Dermis microvascular lymphatic vessel endothelial cell (primary cell): ENCODE measurements around the gene SSTR4. TPM values are rescaled to one million over a fixed set of nuclear protein-coding genes. Genes with fewer than 3 reads are reported as not detected.

Experiments used
- DNase-seq, 2 donors: peaks; one replicate each; pipeline versions ENCODE4 v3.0.0 to v3.0.0-alpha.2; 2010; ENCODE audit warnings: low read depth in 2 of 2
- total RNA-seq: library from RNA; depleted of rRNA; stranded (reverse); fragments of >200 nt; gene quantifications from 2 replicates; pipeline ENCODE4 v1.2.1, GENCODE V29; 2014

Gene SSTR4
- total RNA-seq, 1 donor from 2014 or later: not detected

DNA sequence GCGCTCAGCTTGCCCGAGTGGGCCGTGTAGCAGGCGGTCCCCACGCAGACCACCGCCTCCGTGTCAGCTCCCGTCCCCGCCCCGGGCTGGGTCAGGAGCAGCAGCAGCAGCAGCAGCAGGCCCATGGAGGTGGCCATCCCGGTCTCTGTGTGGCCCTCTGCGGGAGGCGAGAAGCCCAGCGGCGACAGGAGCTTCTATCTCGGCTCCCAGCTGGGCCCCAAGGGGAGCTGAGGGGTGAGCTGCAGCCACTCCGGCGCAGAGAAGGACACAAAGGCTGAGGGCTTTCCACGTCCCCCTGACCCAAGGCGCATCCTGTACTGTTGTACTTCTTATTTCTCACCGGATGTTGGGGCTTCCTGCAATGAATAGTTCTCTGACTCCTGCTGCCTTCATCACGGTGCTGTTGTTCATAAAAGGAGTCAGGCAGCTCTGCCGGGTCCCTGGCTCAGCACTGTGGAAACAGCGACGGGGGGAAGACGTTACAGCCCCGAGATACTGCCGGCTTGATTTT lies 51.0 kb downstream of the SSTR4 start, which contains the start of gene CD93:
TSS of gene CD93 (minus strand) at position 269 of the 511 bp plus-strand sequence. CDS start at position 137, 132 bp downstream.
- peak; percentile 64 to 95 for DNase-seq

DNA sequence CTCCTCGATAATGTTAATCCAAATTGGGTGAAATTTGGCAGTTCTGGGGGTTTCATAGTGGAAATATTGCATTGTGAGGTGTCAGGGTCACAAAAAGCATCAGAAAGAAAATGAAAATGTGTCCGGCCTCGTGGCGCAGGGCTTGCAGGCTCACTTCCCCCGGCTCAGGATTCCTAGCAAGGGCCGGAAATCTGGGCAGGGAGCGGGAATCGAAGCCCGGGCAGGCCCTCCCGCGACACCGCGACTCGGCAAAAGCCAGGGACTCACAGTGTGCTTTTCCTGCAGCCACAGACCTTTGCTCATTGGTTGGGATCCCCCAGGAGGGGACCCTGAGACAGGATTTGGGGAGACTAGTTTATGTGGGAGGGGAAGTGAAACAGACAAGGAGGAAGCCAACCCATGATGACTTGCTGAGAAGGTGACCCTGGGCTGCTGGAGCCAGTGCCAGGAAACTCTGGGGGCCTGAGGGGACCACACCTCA lies 51.9 kb downstream of the SSTR4 start:
- DNase-seq: peak; percentile 80 to 87

DNA sequence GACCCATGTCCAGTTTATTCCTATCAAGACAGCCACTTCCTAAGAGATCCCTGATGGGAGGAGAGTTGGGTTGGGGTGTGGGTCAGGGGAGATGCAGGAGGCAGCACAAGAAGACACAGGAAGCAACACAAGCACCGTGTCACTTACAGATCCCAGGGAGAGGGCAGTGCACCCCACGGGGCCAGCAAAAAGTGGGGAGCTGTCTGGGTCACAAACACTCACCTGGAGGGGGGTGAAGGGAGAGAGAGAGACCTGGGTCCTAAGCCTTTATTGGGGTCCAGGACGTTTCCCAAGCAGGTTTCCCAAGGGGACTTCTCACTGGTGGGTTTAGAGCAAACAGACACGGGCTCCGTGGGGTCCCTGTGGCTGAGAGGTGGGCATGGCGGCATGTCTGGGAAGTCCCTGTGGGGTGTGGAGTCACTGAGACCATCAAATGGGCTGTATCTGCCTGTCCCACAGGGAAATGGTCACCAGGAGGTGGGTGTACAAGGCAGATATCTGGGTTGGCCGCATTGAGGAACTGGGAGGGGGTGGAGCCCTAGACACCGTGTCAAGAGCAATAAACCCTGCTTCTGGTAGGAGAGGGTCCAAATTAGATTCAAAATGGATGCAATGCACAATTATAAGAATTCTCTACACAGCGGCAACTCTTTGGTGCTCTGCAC lies 52.6 kb downstream of the SSTR4 start:
- DNase-seq: no peak

Other genes with a start within 250 kb of the SSTR4 start
- 7.7 and 9.6 TPM in 2 replicates for gene THBD, start 14.4 kb downstream of the SSTR4 start, total RNA-seq
- 71.6 and 101 TPM in 2 replicates for gene CD93, start 51.0 kb downstream of the SSTR4 start, total RNA-seq